Measurements from ENCODE around the gene U2AF1L4.
"Not testable (repeated sequence)": the region's sequence is repeated elsewhere in the genome, so short reads cannot be mapped to it uniquely, and the experiment has no call there.

GRCh38 chr19:35724132-35724531, 21.1 kb downstream of the U2AF1L4 start:
- TF ChIP-seq CTCF (IDR thresholded peaks at IDR 0.05 in 4 of 5, conservative IDR thresholded peaks at IDR 0.05 in 1 of 5); POLR2A (IDR thresholded peaks at IDR 0.05): not testable (repeated sequence)
